HCT116 (cell line): ENCODE results near the gene RPLP1.

Experiments used
- CEBPB ChIP-seq: IDR thresholded peaks from 2 replicates; pipeline ENCODE4 v1.6.1; 2012; ENCODE audit warnings: low read depth
- CTCF ChIP-seq, 3 experiments: fragments of 200-600 bp in 1 of 3; sonication (generic) in 1 of 3; IDR thresholded peaks in 2 of 3; conservative IDR thresholded peaks in 1 of 3; 2 replicates each; pipeline ENCODE4 v1.5.1; 2012 to 2017; ENCODE audit warnings: low read depth in 2 of 3, low read length in 2 of 3, antibody characterized with exemption in 1 of 3, borderline replicate concordance in 1 of 3, control low read depth in 1 of 3, mild to moderate bottlenecking in 1 of 3, mixed read lengths in 1 of 3, mixed run types in 1 of 3, moderate library complexity in 1 of 3; ENCODE audit not compliant: insufficient read depth in 1 of 3
- JUND ChIP-seq: IDR thresholded peaks from 2 replicates; pipeline ENCODE4 v1.6.1; 2012
- POLR2A ChIP-seq: IDR thresholded peaks from 2 replicates; pipeline ENCODE4 v1.7.0; 2011; ENCODE audit warnings: borderline replicate concordance; ENCODE audit not compliant: insufficient read depth, insufficient read length; ENCODE audit errors: extremely low read depth
- POLR2AphosphoS5 ChIP-seq: IDR thresholded peaks from 2 replicates; pipeline ENCODE4 v1.6.1; 2011; ENCODE audit warnings: mild to moderate bottlenecking, low read depth, low read length, moderate library complexity
- RAD21 ChIP-seq: IDR thresholded peaks from 2 replicates; pipeline ENCODE4 v1.6.1; 2012; ENCODE audit warnings: low read depth, mild to moderate bottlenecking
- TF ChIP-seq, protein P1 (sequence below): IDR thresholded peaks from 2 replicates; pipeline ENCODE4 v1.6.1; 2012; ENCODE audit warnings: low read depth
- TF ChIP-seq, protein P2 (sequence below): IDR thresholded peaks from 2 replicates; pipeline ENCODE4 v1.6.1; 2012

GRCh38 chr15:69446953-69447352 is 5.7 kb upstream of the RPLP1 start:
- TF ChIP-seq, protein P1, sequence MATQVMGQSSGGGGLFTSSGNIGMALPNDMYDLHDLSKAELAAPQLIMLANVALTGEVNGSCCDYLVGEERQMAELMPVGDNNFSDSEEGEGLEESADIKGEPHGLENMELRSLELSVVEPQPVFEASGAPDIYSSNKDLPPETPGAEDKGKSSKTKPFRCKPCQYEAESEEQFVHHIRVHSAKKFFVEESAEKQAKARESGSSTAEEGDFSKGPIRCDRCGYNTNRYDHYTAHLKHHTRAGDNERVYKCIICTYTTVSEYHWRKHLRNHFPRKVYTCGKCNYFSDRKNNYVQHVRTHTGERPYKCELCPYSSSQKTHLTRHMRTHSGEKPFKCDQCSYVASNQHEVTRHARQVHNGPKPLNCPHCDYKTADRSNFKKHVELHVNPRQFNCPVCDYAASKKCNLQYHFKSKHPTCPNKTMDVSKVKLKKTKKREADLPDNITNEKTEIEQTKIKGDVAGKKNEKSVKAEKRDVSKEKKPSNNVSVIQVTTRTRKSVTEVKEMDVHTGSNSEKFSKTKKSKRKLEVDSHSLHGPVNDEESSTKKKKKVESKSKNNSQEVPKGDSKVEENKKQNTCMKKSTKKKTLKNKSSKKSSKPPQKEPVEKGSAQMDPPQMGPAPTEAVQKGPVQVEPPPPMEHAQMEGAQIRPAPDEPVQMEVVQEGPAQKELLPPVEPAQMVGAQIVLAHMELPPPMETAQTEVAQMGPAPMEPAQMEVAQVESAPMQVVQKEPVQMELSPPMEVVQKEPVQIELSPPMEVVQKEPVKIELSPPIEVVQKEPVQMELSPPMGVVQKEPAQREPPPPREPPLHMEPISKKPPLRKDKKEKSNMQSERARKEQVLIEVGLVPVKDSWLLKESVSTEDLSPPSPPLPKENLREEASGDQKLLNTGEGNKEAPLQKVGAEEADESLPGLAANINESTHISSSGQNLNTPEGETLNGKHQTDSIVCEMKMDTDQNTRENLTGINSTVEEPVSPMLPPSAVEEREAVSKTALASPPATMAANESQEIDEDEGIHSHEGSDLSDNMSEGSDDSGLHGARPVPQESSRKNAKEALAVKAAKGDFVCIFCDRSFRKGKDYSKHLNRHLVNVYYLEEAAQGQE = no peak
- no peak for TF ChIP-seq CTCF (IDR thresholded peaks at IDR 0.05 in 2 of 3, conservative IDR thresholded peaks at IDR 0.05 in 1 of 3; ENCODE audit: borderline replicate concordance in 1 of 3, insufficient read depth in 1 of 3, low read depth in 2 of 3, low read length in 2 of 3)
- TF ChIP-seq POLR2A = no peak
- no peak for TF ChIP-seq CEBPB
- TF ChIP-seq, protein P2, sequence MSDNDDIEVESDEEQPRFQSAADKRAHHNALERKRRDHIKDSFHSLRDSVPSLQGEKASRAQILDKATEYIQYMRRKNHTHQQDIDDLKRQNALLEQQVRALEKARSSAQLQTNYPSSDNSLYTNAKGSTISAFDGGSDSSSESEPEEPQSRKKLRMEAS = no peak
- TF ChIP-seq POLR2AphosphoS5 = no peak
- no peak for TF ChIP-seq RAD21
- TF ChIP-seq JUND = no peak
